ENCODE data around the gene SLC35B2. TPM values are rescaled to one million over a fixed set of nuclear protein-coding genes. Genes with fewer than 3 reads are reported as not detected.

The SLC35B2 gene
- total and polyA plus RNA-seq, 10 of the 15 experiments (the other 5 are each of a cell fraction or from before 2014, with no cell fraction given), result 11.3 to 45.4 (median 33.8) TPM

- TF ChIP-seq PRDM15 (CRISPR knock-in tag; IDR thresholded peaks at IDR 0.05), result no peak
Measured at GRCh38 chr6:44235891-44236516, 21.3 kb downstream of the SLC35B2 start (continued).

- no peaks in the 10 kb centered on the region for H3K27me3 ChIP-seq (replicated peaks in 1 of 2; ENCODE audit: control insufficient read depth in 2 of 2, insufficient read depth in 2 of 2, low read length in 1 of 2)
- ChIA-PET CTCF (interaction anchor here (0.7 to 6.4 kb wide), 24 partner anchors 10 to 139 kb away, joined by 3 to 117 read pairs (median 6); partner anchors contain the start of genes AARS2, HSP90AB1, MYMX and SLC29A1), POLR2A (interaction anchor here (1.2 to 4.4 kb wide), 2 partner anchors 10 kb away, joined by 5 to 27 read pairs; no protein-coding TSS in a partner anchor), SMC1A (ENCODE audit: uncharacterized antibody, unreplicated experiment) (interaction anchor here (1.0 to 3.5 kb wide), 13 partner anchors 8 to 139 kb away, joined by 3 to 26 read pairs (median 5); partner anchors contain the start of gene SLC35B2), RAD21 (ENCODE audit: unreplicated experiment) (interaction anchor here (0.9 to 4.8 kb wide), 7 partner anchors 11 to 66 kb away, joined by 3 to 29 read pairs (median 5); partner anchors contain the start of gene SLC29A1)
- no peak overlapping the region for H3K4me3 ChIP-seq
- peaks cover 4 to 11% of the 10 kb centered on the region in 2 experiments; a peak in 3 of 4 replicates for H3K36me3 ChIP-seq (ENCODE audit: control insufficient read depth in 2 of 2, insufficient read depth in 2 of 2, low read length in 1 of 2)
- no peak for DNase-seq (ENCODE audit: low read depth, low spot score)
- no peak for ATAC-seq
- no peak overlapping the region for H2AFZ ChIP-seq (ENCODE audit: control insufficient read depth, low read depth, low read length)
- H3K4me1 ChIP-seq (ENCODE audit: control insufficient read depth, insufficient read depth, low read length), result peaks cover 8% of the 10 kb centered on the region
- BruUV-seq (replicated peaks), result no TSS peak
- FAIRE-seq, result no peak
- H3K79me2 ChIP-seq (ENCODE audit: control insufficient read depth, insufficient read depth, low read length), result no peaks in the 10 kb centered on the region
- intact Hi-C loops (cut with micrococcal nuclease; ENCODE audit: unreplicated experiment) (no loop called here), in situ Hi-C loops (cut with MboI) (loop anchor here (5.0 to 10.0 kb wide), 2 partner anchors 63 to 130 kb away; no protein-coding TSS in a partner anchor)
- H3K9me3 ChIP-seq (replicated peaks; ENCODE audit: control insufficient read depth, insufficient read depth, low read length), result no peaks in the 10 kb centered on the region
- H3K4me2 ChIP-seq (ENCODE audit: control insufficient read depth, insufficient read depth), result no peak overlapping the region
- no peak for TF ChIP-seq FOS (IDR thresholded peaks at IDR 0.05; ENCODE audit: borderline replicate concordance, extremely low read depth, insufficient read length)
- TF ChIP-seq RAD51 (IDR thresholded peaks at IDR 0.05), result no peak
- no peak for TF ChIP-seq CEBPB (IDR thresholded peaks at IDR 0.05; ENCODE audit: borderline replicate concordance in 1 of 2, low read depth in 2 of 2, low read length in 2 of 2)
- TF ChIP-seq KDM1A (IDR thresholded peaks at IDR 0.05; ENCODE audit: borderline replicate concordance), result no peak
- TF ChIP-seq ESRRA (IDR thresholded peaks at IDR 0.05; ENCODE audit: low read length), result no peak
- TF ChIP-seq, protein P1, sequence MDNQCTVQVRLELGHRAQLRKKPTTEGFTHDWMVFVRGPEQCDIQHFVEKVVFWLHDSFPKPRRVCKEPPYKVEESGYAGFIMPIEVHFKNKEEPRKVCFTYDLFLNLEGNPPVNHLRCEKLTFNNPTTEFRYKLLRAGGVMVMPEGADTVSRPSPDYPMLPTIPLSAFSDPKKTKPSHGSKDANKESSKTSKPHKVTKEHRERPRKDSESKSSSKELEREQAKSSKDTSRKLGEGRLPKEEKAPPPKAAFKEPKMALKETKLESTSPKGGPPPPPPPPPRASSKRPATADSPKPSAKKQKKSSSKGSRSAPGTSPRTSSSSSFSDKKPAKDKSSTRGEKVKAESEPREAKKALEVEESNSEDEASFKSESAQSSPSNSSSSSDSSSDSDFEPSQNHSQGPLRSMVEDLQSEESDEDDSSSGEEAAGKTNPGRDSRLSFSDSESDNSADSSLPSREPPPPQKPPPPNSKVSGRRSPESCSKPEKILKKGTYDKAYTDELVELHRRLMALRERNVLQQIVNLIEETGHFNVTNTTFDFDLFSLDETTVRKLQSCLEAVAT (IDR thresholded peaks at IDR 0.05), result no peak
- TF ChIP-seq, protein P2, sequence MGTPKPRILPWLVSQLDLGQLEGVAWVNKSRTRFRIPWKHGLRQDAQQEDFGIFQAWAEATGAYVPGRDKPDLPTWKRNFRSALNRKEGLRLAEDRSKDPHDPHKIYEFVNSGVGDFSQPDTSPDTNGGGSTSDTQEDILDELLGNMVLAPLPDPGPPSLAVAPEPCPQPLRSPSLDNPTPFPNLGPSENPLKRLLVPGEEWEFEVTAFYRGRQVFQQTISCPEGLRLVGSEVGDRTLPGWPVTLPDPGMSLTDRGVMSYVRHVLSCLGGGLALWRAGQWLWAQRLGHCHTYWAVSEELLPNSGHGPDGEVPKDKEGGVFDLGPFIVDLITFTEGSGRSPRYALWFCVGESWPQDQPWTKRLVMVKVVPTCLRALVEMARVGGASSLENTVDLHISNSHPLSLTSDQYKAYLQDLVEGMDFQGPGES (IDR thresholded peaks at IDR 0.05), result no peak
- TF ChIP-seq MTA3 (IDR thresholded peaks at IDR 0.05; ENCODE audit: borderline replicate concordance, low read length), result no peak
- TF ChIP-seq NKRF (conservative IDR thresholded peaks at IDR 0.05), result no peak
- TF ChIP-seq SP1 (IDR thresholded peaks at IDR 0.05; ENCODE audit: low read depth, low read length), result no peak
- WGBS (ENCODE audit: insufficient coverage, insufficient replicate concordance, low lambda C conversion rate, missing lambda C conversion rate), result 97% methylated on average over 6 of the region's 6 CpGs
- no peak overlapping the region for H3K9ac ChIP-seq (ENCODE audit: control insufficient read depth, insufficient read depth, low read length)
- no peak overlapping the region for H3K27ac ChIP-seq (ENCODE audit: control insufficient read depth, insufficient read depth)
- H4K20me1 ChIP-seq (ENCODE audit: control insufficient read depth, insufficient read depth), result no peaks in the 10 kb centered on the region
Measured at GRCh38 chr6:44235269-44235668, 22.1 kb downstream of the SLC35B2 start.

All from GM12878 (cell line).